Measurements from ENCODE around the gene IGSF3.
A peak's percentile ranks its signal among the peaks of the same experiment; 100 is the strongest.

IGSF3 gene

GRCh38 chr1:116667575-116668105 lies at the start of gene IGSF3:
Gene IGSF3 (minus strand): TSS chr1:116667733. CDS start chr1:116666326, 1,407 bp downstream.
- peak; percentile 68 for ATAC-seq
- no peaks in the 10 kb centered on the region for H3K36me3 Mint-ChIP-seq (ENCODE audit: low read depth)
- no peak within 1 kb of the TSS for H3K27ac Mint-ChIP-seq
- no peaks in the 10 kb centered on the region for H3K9me3 Mint-ChIP-seq
- H3K27me3 Mint-ChIP-seq: peaks cover 70% of the 10 kb centered on the region
- DNase-seq: peak; percentile 61
- H3K4me3 Mint-ChIP-seq: peak within 1 kb of the TSS; percentile 72
- H3K4me1 Mint-ChIP-seq: peaks cover 19% of the 10 kb centered on the region

DNA sequence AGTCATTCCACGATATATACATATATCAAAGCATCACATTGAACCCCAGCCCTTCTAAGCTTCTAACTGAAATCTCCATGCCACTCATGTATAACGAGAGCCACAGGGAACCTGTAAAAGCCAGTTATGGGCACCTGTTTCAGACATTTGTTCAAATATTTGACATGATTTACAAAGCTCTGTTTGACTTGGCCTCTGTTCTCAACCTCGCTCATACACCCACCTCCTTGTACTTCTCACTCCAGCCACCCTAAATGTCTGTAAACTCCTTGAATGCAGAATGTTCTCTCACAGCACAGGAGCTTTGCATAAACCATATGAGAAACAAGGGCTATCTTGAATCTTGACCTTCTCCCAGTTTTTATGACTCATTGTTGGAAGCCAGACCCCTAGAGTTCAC lies 49.8 kb upstream of the IGSF3 start:
- peaks cover 12% of the 10 kb centered on the region for H3K4me1 Mint-ChIP-seq
- H3K9me3 Mint-ChIP-seq: no peaks in the 10 kb centered on the region
- ATAC-seq: no peak
- H3K36me3 Mint-ChIP-seq (ENCODE audit: low read depth): no peaks in the 10 kb centered on the region
- no peak overlapping the region for H3K4me3 Mint-ChIP-seq
- peaks cover 1% of the 10 kb centered on the region for H3K27me3 Mint-ChIP-seq
- H3K27ac Mint-ChIP-seq: no peak overlapping the region
- DNase-seq: no peak

GRCh38 chr1:116716391-116716790 lies 48.9 kb upstream of the IGSF3 start:
- Mint-ChIP-seq H3K4me3 (no peak overlapping the region), H3K9me3 (no peaks in the 10 kb centered on the region), H3K4me1 (peaks cover 18% of the 10 kb centered on the region), H3K27me3 (peaks cover 1% of the 10 kb centered on the region), H3K36me3 (ENCODE audit: low read depth) (no peaks in the 10 kb centered on the region), H3K27ac (no peak overlapping the region)
- no peak for DNase-seq
- no peak for ATAC-seq

GRCh38 chr1:116713474-116713873 lies 45.9 kb upstream of the IGSF3 start:
- ATAC-seq (no peak), DNase-seq (no peak)
- Mint-ChIP-seq H3K4me1 (peaks cover 24% of the 10 kb centered on the region), H3K9me3 (no peaks in the 10 kb centered on the region), H3K36me3 (ENCODE audit: low read depth) (no peaks in the 10 kb centered on the region), H3K27ac (no peak overlapping the region), H3K4me3 (no peak overlapping the region), H3K27me3 (peaks cover 4% of the 10 kb centered on the region)

- ATAC-seq: no peak
- peaks cover 24% of the 10 kb centered on the region for H3K4me1 Mint-ChIP-seq
- H3K36me3 Mint-ChIP-seq (ENCODE audit: low read depth): no peaks in the 10 kb centered on the region
- H3K27ac Mint-ChIP-seq: peak overlapping the region; percentile 69
- peaks cover 6% of the 10 kb centered on the region for H3K27me3 Mint-ChIP-seq
- no peak for DNase-seq
- no peak overlapping the region for H3K4me3 Mint-ChIP-seq
- no peaks in the 10 kb centered on the region for H3K9me3 Mint-ChIP-seq
Observed at GRCh38 chr1:116712510-116712909, 45.0 kb upstream of the IGSF3 start.

DNA sequence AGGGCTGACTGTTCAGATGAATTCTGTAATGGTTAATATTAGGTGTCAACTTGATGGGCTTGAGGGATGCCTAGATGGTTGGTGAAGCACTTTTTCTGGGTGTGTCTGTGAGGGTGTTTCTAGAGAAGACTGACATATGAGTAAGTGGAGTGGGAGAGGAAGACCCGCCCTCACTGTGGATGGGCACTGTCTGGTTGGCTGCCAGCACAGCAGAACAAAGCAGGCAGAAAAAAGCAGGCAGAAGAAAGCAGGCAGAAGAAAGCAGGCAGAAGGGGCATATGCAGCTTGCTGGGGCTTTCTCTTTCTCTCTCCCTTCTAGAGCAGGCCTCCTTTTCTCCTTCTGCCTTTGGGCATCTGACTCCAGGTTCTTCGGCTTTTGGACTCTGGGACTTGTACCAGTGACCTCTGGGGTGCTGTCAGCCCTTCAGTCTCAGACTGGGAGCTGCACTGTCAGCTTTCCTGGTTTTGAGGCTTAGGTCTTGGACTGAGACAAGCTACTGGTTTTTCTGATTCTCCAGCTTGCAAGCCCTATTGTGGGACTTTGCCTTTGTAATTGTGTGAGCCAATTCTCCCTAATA lies 43.8 kb upstream of the IGSF3 start:
- peak; percentile 28 for DNase-seq

DNA sequence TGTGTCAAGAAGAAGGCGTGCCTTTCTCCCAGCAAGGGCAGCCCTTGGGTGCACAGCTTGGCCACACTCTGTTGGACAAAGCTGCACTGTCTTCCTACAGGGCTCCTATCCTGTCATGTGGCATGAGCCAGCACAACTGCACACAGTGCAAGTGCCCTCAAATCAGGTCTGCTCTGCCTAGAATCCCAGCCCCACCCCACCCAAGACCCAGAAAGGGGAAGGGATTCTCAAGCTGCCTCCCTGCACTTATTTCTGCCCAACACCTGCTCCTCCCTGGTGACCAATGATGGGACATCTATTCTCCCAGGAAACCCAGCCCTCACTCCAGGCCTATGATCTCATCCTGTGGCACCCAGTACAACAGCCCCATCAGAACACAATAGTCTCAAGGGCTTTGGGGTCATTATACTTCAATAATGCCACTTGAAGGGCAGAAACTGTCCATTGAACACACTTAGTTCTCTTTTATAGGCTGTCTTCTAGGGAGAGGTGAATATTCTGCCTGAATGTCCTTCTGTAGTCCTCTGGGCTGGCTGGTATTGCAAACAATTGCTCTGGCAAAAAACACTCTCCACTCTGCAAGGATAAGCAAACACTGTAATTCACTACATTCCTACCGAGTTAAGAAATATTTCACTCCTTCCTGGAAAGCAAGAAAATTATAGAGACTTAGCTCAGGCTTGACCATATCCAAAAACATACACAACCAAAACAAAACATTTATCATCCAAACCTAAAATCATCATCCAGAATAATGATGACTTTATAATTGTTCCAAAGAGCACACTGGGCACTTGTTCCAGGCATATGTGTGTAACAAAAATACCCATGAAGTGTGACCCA lies 43.1 kb upstream of the IGSF3 start:
- DNase-seq (no peak), ATAC-seq (no peak)
- H3K27me3 Mint-ChIP-seq: peaks cover 5% of the 10 kb centered on the region
- peaks cover 7% of the 10 kb centered on the region for H3K9me3 Mint-ChIP-seq
- H3K36me3 Mint-ChIP-seq (ENCODE audit: low read depth): no peaks in the 10 kb centered on the region
- peaks cover 24% of the 10 kb centered on the region for H3K4me1 Mint-ChIP-seq
- no peak overlapping the region for H3K27ac Mint-ChIP-seq
- no peak overlapping the region for H3K4me3 Mint-ChIP-seq

More for the DNA sequence above, 43.8 kb upstream of the IGSF3 start:
- peaks cover 5% of the 10 kb centered on the region for H3K9me3 Mint-ChIP-seq
- H3K4me3 Mint-ChIP-seq: no peak overlapping the region
- peaks cover 5% of the 10 kb centered on the region for H3K27me3 Mint-ChIP-seq
- no peaks in the 10 kb centered on the region for H3K36me3 Mint-ChIP-seq (ENCODE audit: low read depth)
- peak; percentile 89 for ATAC-seq
- peaks cover 24% of the 10 kb centered on the region for H3K4me1 Mint-ChIP-seq
- no peak overlapping the region for H3K27ac Mint-ChIP-seq

DNA sequence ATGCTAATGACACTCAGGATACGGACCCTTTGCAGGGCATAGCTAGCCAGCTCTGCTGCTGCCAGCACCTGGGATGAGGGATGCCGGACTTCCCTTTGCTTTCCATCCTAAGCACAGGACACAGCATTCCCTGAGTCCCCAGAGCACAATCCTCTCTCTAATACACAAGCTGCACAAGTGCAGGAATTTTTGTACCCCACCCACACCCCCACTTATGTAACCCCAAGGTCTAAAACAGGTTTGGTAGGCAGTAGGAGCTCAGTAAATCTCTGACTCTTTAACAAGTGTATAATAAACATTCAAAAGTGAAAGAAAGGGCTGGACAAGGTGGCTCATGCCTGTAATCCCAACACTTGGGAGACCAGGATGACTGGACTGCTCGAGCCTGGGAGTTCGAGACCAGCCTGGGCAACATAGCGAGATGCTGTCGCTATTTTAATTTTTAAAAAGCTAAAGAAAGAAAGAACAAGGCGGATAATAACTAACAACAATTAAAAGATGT lies 42.2 kb upstream of the IGSF3 start:
- Mint-ChIP-seq H3K27me3 (peaks cover 6% of the 10 kb centered on the region), H3K9me3 (peaks cover 7% of the 10 kb centered on the region), H3K36me3 (ENCODE audit: low read depth) (no peaks in the 10 kb centered on the region), H3K4me3 (no peak overlapping the region), H3K27ac (no peak overlapping the region), H3K4me1 (peaks cover 26% of the 10 kb centered on the region)
- ATAC-seq: no peak
- no peak for DNase-seq

GRCh38 chr1:116708255-116708900 lies 40.8 kb upstream of the IGSF3 start:
- H3K4me1 Mint-ChIP-seq: peaks cover 32% of the 10 kb centered on the region
- H3K9me3 Mint-ChIP-seq: peaks cover 7% of the 10 kb centered on the region
- no peaks in the 10 kb centered on the region for H3K36me3 Mint-ChIP-seq (ENCODE audit: low read depth)
- ATAC-seq (no peak), DNase-seq (no peak)
- H3K27ac Mint-ChIP-seq: no peak overlapping the region
- no peak overlapping the region for H3K4me3 Mint-ChIP-seq
- peaks cover 6% of the 10 kb centered on the region for H3K27me3 Mint-ChIP-seq

- peaks cover 6% of the 10 kb centered on the region for H3K27me3 Mint-ChIP-seq
- H3K36me3 Mint-ChIP-seq (ENCODE audit: low read depth): no peaks in the 10 kb centered on the region
- H3K9me3 Mint-ChIP-seq: peaks cover 7% of the 10 kb centered on the region
- peaks cover 17% of the 10 kb centered on the region for H3K4me1 Mint-ChIP-seq
- ATAC-seq (no peak), DNase-seq (no peak)
- H3K4me3 Mint-ChIP-seq: no peak overlapping the region
- no peak overlapping the region for H3K27ac Mint-ChIP-seq
Observed at GRCh38 chr1:116706841-116707240, 39.3 kb upstream of the IGSF3 start.

DNA sequence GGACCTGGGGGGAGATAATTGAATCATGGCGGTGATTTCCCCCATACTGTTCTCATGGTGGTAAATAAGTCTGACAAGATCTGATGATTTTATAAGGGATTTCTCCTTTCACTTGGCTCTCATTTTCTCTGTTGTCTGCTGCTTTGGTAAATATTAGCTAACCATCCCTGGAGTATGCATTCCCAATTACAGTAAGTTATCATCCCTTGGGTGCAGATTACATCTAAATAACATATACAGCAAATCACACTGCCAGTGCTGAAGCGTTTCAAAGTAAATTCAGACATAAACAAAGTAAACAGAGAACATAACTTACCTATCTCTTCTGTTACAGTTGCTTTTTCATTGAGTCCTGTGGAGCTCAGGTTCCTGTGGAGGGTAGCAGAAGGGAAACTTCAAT lies 38.6 kb upstream of the IGSF3 start:
- Mint-ChIP-seq H3K27ac (no peak overlapping the region), H3K36me3 (ENCODE audit: low read depth) (no peaks in the 10 kb centered on the region), H3K4me1 (peaks cover 12% of the 10 kb centered on the region), H3K27me3 (peaks cover 6% of the 10 kb centered on the region), H3K9me3 (peaks cover 7% of the 10 kb centered on the region), H3K4me3 (no peak overlapping the region)
- DNase-seq: no peak
- no peak for ATAC-seq

DNA sequence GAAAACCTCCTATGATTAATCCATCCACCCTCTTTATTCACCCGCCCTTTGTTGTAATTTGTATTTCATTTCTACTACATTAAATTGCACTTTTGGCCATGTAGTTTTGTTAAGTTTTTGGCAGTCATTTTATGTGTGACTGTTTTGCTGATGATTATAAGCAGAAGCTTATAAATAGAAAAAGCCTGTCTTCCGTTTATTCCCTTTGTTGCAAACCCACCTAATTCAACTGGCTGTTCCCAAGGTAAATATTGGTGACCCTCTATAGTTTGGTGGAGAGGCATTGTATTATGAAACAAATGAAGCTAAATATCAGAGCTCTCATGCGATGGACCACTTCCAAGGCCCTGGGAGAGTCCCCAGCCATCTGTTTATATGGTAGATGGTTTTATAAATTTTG lies 36.7 kb upstream of the IGSF3 start:
- peaks cover 7% of the 10 kb centered on the region for H3K9me3 Mint-ChIP-seq
- no peaks in the 10 kb centered on the region for H3K36me3 Mint-ChIP-seq (ENCODE audit: low read depth)
- H3K4me3 Mint-ChIP-seq: no peak overlapping the region
- H3K27me3 Mint-ChIP-seq: peaks cover 5% of the 10 kb centered on the region
- ATAC-seq (no peak), DNase-seq (no peak)
- H3K4me1 Mint-ChIP-seq: peaks cover 9% of the 10 kb centered on the region
- H3K27ac Mint-ChIP-seq: no peak overlapping the region

DNA sequence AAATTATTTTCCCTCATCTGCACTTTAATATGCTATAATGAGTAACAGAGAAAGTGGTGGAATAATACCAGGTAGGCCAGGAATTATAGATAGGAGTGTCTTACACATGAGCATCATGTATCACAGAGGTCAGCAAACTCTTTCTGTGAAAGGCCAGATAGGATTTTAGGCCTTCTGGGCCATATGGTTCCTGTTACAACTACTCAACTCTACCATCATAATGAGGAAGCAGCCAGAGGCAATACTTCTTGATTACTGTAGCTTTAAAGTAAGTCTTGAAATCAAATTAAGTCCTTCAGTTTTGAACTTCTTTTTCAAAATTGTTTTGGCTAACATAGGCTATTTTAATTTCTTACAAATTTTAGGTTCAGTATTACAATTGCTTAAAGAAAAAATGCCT lies 32.1 kb upstream of the IGSF3 start:
- Mint-ChIP-seq H3K27ac (no peak overlapping the region), H3K9me3 (no peaks in the 10 kb centered on the region), H3K27me3 (no peaks in the 10 kb centered on the region), H3K4me3 (no peak overlapping the region), H3K36me3 (ENCODE audit: low read depth) (no peaks in the 10 kb centered on the region), H3K4me1 (peaks cover 6% of the 10 kb centered on the region)
- no peak for ATAC-seq
- no peak for DNase-seq

GRCh38 chr1:116698244-116698595 lies 30.7 kb upstream of the IGSF3 start:
- H3K36me3 Mint-ChIP-seq (ENCODE audit: low read depth): no peaks in the 10 kb centered on the region
- ATAC-seq: no peak
- no peak overlapping the region for H3K27ac Mint-ChIP-seq
- no peak overlapping the region for H3K4me3 Mint-ChIP-seq
- H3K27me3 Mint-ChIP-seq: no peaks in the 10 kb centered on the region
- no peak for DNase-seq
- no peaks in the 10 kb centered on the region for H3K4me1 Mint-ChIP-seq
- no peaks in the 10 kb centered on the region for H3K9me3 Mint-ChIP-seq

Data from activated naive CD8-positive, alpha-beta T cell treated with anti-CD3 and anti-CD28 coated beads, Interleukin-2, amount 50 U/mL, for 24 hours (primary cell).